Measurements from ENCODE around the gene IQCN. TPM values are rescaled to one million over a fixed set of nuclear protein-coding genes. Genes with fewer than 3 reads are reported as not detected.

IQCN gene
- total and polyA plus RNA-seq, 2 donors (not counting 1 experiment from before 2014, with no cell fraction given), result 0.79 to 0.83 TPM

DNA sequence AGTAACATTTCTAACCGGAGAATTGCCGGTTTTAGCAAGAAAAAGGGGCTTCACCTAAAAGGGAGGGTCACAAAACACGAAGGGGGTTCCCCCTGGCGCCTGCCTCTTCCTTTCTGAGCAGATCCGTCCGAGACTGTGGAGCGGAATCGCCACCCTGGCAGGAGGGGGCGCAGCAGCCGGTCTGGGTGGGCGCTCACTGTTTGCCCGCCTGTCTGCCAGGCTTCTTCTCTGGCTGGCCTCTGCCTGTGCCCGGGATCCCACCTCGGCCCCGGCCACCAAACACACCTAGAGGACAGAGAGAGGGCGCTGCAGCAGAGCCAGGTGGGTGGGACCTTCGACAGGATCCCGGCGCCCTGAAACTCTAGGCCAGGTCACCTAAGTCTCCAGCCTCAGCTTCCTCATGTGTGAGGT lies 33.0 kb upstream of the IQCN start:
- peaks cover 10% of the 10 kb centered on the region for H3K36me3 ChIP-seq (ENCODE audit: control insufficient read depth, insufficient read depth, low read length)

DNA sequence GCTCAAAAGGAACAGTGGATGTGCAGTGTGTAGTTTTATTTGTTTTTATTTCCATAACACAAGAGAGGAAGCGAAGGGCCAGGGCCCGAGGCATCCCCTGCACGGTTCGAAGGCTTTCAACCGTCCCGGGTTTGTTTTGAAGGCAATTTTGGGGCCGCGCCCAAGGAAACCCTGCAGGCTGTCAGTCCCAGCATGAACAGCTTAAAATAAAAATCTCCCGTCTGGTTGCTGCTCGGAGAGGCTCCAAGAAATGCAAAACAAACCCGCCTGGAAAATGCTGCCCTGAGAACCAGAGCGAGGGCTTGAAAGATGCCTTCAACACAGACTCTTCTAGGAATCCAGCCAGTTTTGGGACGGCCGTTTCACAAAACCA lies 32.6 kb upstream of the IQCN start:
- Histone ChIP-seq H3K79me2 (ENCODE audit: control insufficient read depth, insufficient read depth, low read length) (no peaks in the 10 kb centered on the region), H3K4me1 (ENCODE audit: control insufficient read depth, extremely low read depth, insufficient read depth, low read length) (peaks cover 25% of the 10 kb centered on the region), H3K9ac (ENCODE audit: insufficient read depth, low read length) (no peak overlapping the region), H4K20me1 (ENCODE audit: control insufficient read depth, extremely low read depth, insufficient read depth, low read length) (no peaks in the 10 kb centered on the region), H3K27me3 (ENCODE audit: control insufficient read depth, insufficient read depth, low read length) (no peaks in the 10 kb centered on the region), H3K36me3 (ENCODE audit: control insufficient read depth, insufficient read depth, low read length) (peaks cover 6% of the 10 kb centered on the region), H3K4me2 (ENCODE audit: extremely low read depth, insufficient read depth, low read length) (peak overlapping the region; percentile 68), H2AFZ (ENCODE audit: low read length) (no peak overlapping the region), H3K27ac (ENCODE audit: insufficient read depth, low read length) (peak overlapping the region; percentile 52), H3K4me3 (replicated peaks in 1 of 4; ENCODE audit: control extremely low read depth in 1 of 4, insufficient read depth in 1 of 4, low read depth in 3 of 4, low read length in 4 of 4) (no peak overlapping the region), H3K9me3 (ENCODE audit: control insufficient read depth, insufficient read depth, low read depth, low read length) (no peaks in the 10 kb centered on the region)
- TF ChIP-seq EZH2 (IDR thresholded peaks at IDR 0.05; ENCODE audit: low read length, missing control alignments), result no peak
- TF ChIP-seq, protein P1, sequence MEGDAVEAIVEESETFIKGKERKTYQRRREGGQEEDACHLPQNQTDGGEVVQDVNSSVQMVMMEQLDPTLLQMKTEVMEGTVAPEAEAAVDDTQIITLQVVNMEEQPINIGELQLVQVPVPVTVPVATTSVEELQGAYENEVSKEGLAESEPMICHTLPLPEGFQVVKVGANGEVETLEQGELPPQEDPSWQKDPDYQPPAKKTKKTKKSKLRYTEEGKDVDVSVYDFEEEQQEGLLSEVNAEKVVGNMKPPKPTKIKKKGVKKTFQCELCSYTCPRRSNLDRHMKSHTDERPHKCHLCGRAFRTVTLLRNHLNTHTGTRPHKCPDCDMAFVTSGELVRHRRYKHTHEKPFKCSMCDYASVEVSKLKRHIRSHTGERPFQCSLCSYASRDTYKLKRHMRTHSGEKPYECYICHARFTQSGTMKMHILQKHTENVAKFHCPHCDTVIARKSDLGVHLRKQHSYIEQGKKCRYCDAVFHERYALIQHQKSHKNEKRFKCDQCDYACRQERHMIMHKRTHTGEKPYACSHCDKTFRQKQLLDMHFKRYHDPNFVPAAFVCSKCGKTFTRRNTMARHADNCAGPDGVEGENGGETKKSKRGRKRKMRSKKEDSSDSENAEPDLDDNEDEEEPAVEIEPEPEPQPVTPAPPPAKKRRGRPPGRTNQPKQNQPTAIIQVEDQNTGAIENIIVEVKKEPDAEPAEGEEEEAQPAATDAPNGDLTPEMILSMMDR (conservative IDR thresholded peaks at IDR 0.05 in 1 of 2, IDR thresholded peaks at IDR 0.05 in 1 of 2; ENCODE audit: low read depth in 1 of 2, low read length in 2 of 2), result no peak
- DNase-seq (ENCODE audit: low read depth in 2 of 2), result peak in 1 of 2 donors; percentile 51

More for the DNA sequence above, 33.0 kb upstream of the IQCN start:
- H3K9me3 ChIP-seq (ENCODE audit: control insufficient read depth, insufficient read depth, low read depth, low read length), result no peaks in the 10 kb centered on the region
- no peaks in the 10 kb centered on the region for H3K27me3 ChIP-seq (ENCODE audit: control insufficient read depth, insufficient read depth, low read length)
- DNase-seq (ENCODE audit: low read depth in 2 of 2), result no peak
- no peak overlapping the region for H2AFZ ChIP-seq (ENCODE audit: low read length)
- H3K4me1 ChIP-seq (ENCODE audit: control insufficient read depth, extremely low read depth, insufficient read depth, low read length), result peaks cover 25% of the 10 kb centered on the region
- H3K4me3 ChIP-seq (replicated peaks in 1 of 4; ENCODE audit: control extremely low read depth in 1 of 4, insufficient read depth in 1 of 4, low read depth in 3 of 4, low read length in 4 of 4), result no peak overlapping the region
- H3K9ac ChIP-seq (ENCODE audit: insufficient read depth, low read length), result no peak overlapping the region
- no peaks in the 10 kb centered on the region for H4K20me1 ChIP-seq (ENCODE audit: control insufficient read depth, extremely low read depth, insufficient read depth, low read length)
- H3K4me2 ChIP-seq (ENCODE audit: extremely low read depth, insufficient read depth, low read length), result peak overlapping the region; percentile 68
- H3K27ac ChIP-seq (ENCODE audit: insufficient read depth, low read length), result peak overlapping the region; percentile 52
- no peaks in the 10 kb centered on the region for H3K79me2 ChIP-seq (ENCODE audit: control insufficient read depth, insufficient read depth, low read length)
- no peak for TF ChIP-seq EZH2 (IDR thresholded peaks at IDR 0.05; ENCODE audit: low read length, missing control alignments)
- TF ChIP-seq, protein P1 (conservative IDR thresholded peaks at IDR 0.05 in 1 of 2, IDR thresholded peaks at IDR 0.05 in 1 of 2; ENCODE audit: low read depth in 1 of 2, low read length in 2 of 2), result no peak

DNA sequence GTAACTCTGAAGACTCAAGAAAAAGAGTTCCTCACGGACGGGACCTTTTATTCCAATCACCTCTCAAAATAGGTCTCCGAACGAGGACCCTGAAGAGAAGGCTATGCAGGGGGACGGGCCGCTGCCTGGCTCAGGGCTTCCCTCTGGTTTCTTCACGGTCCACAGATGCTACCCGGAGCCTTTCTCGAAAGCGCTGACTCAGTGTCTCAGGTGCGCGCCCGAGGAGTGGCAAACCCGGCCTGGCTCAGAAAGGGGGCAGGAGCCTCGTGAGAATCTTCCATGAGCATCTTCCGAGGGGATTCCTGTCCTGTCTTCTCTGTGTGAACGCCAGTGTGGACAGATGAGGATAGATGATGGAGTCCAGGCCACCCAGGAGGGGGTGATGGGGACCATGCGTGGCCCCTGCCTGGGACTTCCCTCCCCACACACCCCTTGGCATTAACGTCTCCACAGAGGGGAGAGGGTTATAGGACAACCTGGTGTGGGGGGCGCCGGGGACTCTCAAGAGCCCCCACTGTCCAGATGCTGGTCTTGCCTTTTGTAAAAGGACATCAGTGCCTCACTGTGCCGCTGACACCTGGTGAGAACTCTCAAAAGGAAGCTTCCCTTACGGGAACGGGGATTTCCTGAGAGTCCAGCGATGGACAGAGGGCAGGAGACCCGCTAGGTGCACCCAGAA lies 32.1 kb upstream of the IQCN start:
- peak overlapping the region; percentile 52 for H3K27ac ChIP-seq (ENCODE audit: insufficient read depth, low read length)
- no peaks in the 10 kb centered on the region for H3K27me3 ChIP-seq (ENCODE audit: control insufficient read depth, insufficient read depth, low read length)

More for the DNA sequence above, 32.1 kb upstream of the IQCN start:
- H3K4me3 ChIP-seq (replicated peaks in 1 of 4; ENCODE audit: control extremely low read depth in 1 of 4, insufficient read depth in 1 of 4, low read depth in 3 of 4, low read length in 4 of 4), result no peak overlapping the region
- H3K9me3 ChIP-seq (ENCODE audit: control insufficient read depth, insufficient read depth, low read depth, low read length), result no peaks in the 10 kb centered on the region
- no peaks in the 10 kb centered on the region for H4K20me1 ChIP-seq (ENCODE audit: control insufficient read depth, extremely low read depth, insufficient read depth, low read length)
- no peak overlapping the region for H3K4me2 ChIP-seq (ENCODE audit: extremely low read depth, insufficient read depth, low read length)
- H2AFZ ChIP-seq (ENCODE audit: low read length), result no peak overlapping the region
- no peaks in the 10 kb centered on the region for H3K79me2 ChIP-seq (ENCODE audit: control insufficient read depth, insufficient read depth, low read length)
- no peak for TF ChIP-seq EZH2 (IDR thresholded peaks at IDR 0.05; ENCODE audit: low read length, missing control alignments)
- TF ChIP-seq, protein P1 (conservative IDR thresholded peaks at IDR 0.05 in 1 of 2, IDR thresholded peaks at IDR 0.05 in 1 of 2; ENCODE audit: low read depth in 1 of 2, low read length in 2 of 2), result no peak
- H3K36me3 ChIP-seq (ENCODE audit: control insufficient read depth, insufficient read depth, low read length), result peaks cover 4% of the 10 kb centered on the region
- DNase-seq (ENCODE audit: low read depth in 2 of 2), result no peak
- H3K9ac ChIP-seq (ENCODE audit: insufficient read depth, low read length), result no peak overlapping the region
- peaks cover 25% of the 10 kb centered on the region for H3K4me1 ChIP-seq (ENCODE audit: control insufficient read depth, extremely low read depth, insufficient read depth, low read length)
